ENCODE data around the gene RAP1GAP2. TPM values are rescaled to one million over a fixed set of nuclear protein-coding genes. Genes with fewer than 3 reads are reported as not detected.
A peak's percentile ranks its signal among the peaks of the same experiment; 100 is the strongest.

RAP1GAP2 gene
- total RNA-seq, 1 donor from 2014 or later, result 3.8 TPM

DNA sequence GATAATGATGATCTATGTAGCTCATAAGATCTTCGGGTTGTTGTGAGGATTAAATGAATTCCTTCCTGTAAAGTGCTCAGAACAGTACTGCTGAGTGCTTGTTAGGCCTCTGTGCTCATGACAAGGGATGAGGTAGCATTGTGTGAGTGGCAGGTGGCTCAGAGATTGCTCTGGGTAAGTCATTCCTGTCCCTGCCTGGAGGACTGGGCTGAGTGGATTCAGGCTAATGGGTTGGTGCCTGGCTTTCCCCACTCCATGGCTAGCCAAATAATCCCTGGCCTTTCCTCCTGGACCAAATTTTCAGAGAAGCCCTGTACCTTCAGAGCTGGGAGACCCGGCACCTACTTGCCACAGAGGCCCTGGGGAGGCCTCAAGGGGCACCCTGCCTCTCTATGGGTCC lies 45.5 kb upstream of the RAP1GAP2 start:
- Histone ChIP-seq H3K4me3 (no peak overlapping the region), H3K36me3 (no peaks in the 10 kb centered on the region), H3K9me3 (ENCODE audit: low read depth) (no peaks in the 10 kb centered on the region), H3K27me3 (peaks cover 77% of the 10 kb centered on the region), H2AFZ (replicated peaks) (no peak overlapping the region), H4K20me1 (ENCODE audit: low read depth) (peaks cover 32% of the 10 kb centered on the region), H3K4me1 (no peaks in the 10 kb centered on the region), H3K4me2 (no peak overlapping the region), H3K27ac (no peak overlapping the region), H3F3A (ENCODE audit: low read depth) (peaks cover 24% of the 10 kb centered on the region), H3K79me2 (ENCODE audit: low read depth) (no peaks in the 10 kb centered on the region), H3K9ac (no peak overlapping the region)
- no peak for DNase-seq (ENCODE audit: low spot score)
- peaks cover 55% of the 10 kb centered on the region for H3K27me3 Mint-ChIP-seq (ENCODE audit: insufficient read depth, low read depth)
- no peaks in the 10 kb centered on the region for H3K36me3 Mint-ChIP-seq
- TF ChIP-seq EZH2phosphoT487 (IDR thresholded peaks at IDR 0.05) (no peak), EZH2 (IDR thresholded peaks at IDR 0.05) (no peak), CTCF (IDR thresholded peaks at IDR 0.05) (no peak)
- no peak overlapping the region for H3K4me3 Mint-ChIP-seq
- no peak overlapping the region for H3K27ac Mint-ChIP-seq
- H3K4me1 Mint-ChIP-seq, result no peaks in the 10 kb centered on the region
- no peaks in the 10 kb centered on the region for H3K9me3 Mint-ChIP-seq

DNA sequence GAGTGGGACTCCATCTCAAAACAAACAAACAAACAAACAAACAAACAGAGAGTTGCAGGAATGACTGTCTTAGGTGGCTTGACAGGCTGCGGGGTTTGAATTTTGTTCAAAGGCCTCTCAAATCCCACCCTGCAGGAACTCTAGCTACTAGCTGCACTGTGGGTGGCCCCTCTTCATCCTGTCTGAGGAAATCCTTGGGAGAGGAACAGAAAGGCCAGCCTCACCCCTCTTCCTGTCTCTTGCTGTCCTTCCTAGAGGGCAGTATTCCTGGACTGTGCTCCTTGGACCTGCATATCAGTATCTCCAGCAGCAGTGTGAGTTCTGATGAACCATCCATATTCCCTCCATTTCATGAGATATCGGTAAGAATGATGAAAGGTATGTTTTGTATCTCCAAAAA lies 44.7 kb upstream of the RAP1GAP2 start:
- no peak overlapping the region for H3K27ac ChIP-seq
- H2AFZ ChIP-seq (replicated peaks), result no peak overlapping the region
- no peak overlapping the region for H3K27ac Mint-ChIP-seq
- H3F3A ChIP-seq (ENCODE audit: low read depth), result peaks cover 29% of the 10 kb centered on the region
- H3K79me2 ChIP-seq (ENCODE audit: low read depth), result no peaks in the 10 kb centered on the region
- H3K4me3 Mint-ChIP-seq, result no peak overlapping the region
- H3K4me1 Mint-ChIP-seq, result peaks cover 3% of the 10 kb centered on the region
- H4K20me1 ChIP-seq (ENCODE audit: low read depth), result peaks cover 32% of the 10 kb centered on the region
- no peaks in the 10 kb centered on the region for H3K36me3 ChIP-seq
- peaks cover 54% of the 10 kb centered on the region for H3K27me3 Mint-ChIP-seq (ENCODE audit: insufficient read depth, low read depth)
- H3K9me3 Mint-ChIP-seq, result no peaks in the 10 kb centered on the region
- no peaks in the 10 kb centered on the region for H3K4me1 ChIP-seq
- no peak overlapping the region for H3K9ac ChIP-seq
- H3K36me3 Mint-ChIP-seq, result no peaks in the 10 kb centered on the region
- DNase-seq (ENCODE audit: low spot score), result peak; percentile 50
- TF ChIP-seq EZH2 (IDR thresholded peaks at IDR 0.05), result no peak
- peak; percentile 15 for TF ChIP-seq CTCF (IDR thresholded peaks at IDR 0.05)
- no peak for TF ChIP-seq EZH2phosphoT487 (IDR thresholded peaks at IDR 0.05)
- peaks cover 85% of the 10 kb centered on the region for H3K27me3 ChIP-seq
- H3K4me2 ChIP-seq, result no peak overlapping the region
- no peaks in the 10 kb centered on the region for H3K9me3 ChIP-seq (ENCODE audit: low read depth)
- no peak overlapping the region for H3K4me3 ChIP-seq

GRCh38 chr17:2755891-2756724 lies 40.1 kb upstream of the RAP1GAP2 start:
- peak; percentile 86 for DNase-seq (ENCODE audit: low spot score)
- Histone ChIP-seq H3K4me1 (no peaks in the 10 kb centered on the region), H3K27me3 (peaks cover 64% of the 10 kb centered on the region), H3K36me3 (no peaks in the 10 kb centered on the region), H3K9me3 (ENCODE audit: low read depth) (no peaks in the 10 kb centered on the region), H3F3A (ENCODE audit: low read depth) (peaks cover 20% of the 10 kb centered on the region), H3K4me2 (peak overlapping the region; percentile 93), H2AFZ (replicated peaks) (peak overlapping the region; percentile 85), H3K4me3 (peak overlapping the region; percentile 61), H3K9ac (no peak overlapping the region), H3K27ac (no peak overlapping the region), H3K79me2 (ENCODE audit: low read depth) (no peaks in the 10 kb centered on the region), H4K20me1 (ENCODE audit: low read depth) (peaks cover 13% of the 10 kb centered on the region)
- H3K9me3 Mint-ChIP-seq, result peaks cover 2% of the 10 kb centered on the region
- no peak for TF ChIP-seq EZH2phosphoT487 (IDR thresholded peaks at IDR 0.05)
- TF ChIP-seq CTCF (IDR thresholded peaks at IDR 0.05), result peak; percentile 8
- H3K4me3 Mint-ChIP-seq, result peak overlapping the region; percentile 75
- H3K27ac Mint-ChIP-seq, result no peak overlapping the region
- H3K36me3 Mint-ChIP-seq, result no peaks in the 10 kb centered on the region
- H3K27me3 Mint-ChIP-seq (ENCODE audit: insufficient read depth, low read depth), result peaks cover 49% of the 10 kb centered on the region
- peaks cover 4% of the 10 kb centered on the region for H3K4me1 Mint-ChIP-seq

All from neural progenitor cell (in vitro differentiated cells).